Fibroblast of skin of right biceps (primary cell): ENCODE measurements around the gene DCAF11.

Experiments
- DNase-seq: peaks from one replicate; pipeline ENCODE4 v3.0.0-alpha.2; 2013

DCAF11 gene

GRCh38 chr14:24165785-24166184, 51.2 kb downstream of the DCAF11 start:
- no peak for DNase-seq

GRCh38 chr14:24167469-24168114, 53.0 kb downstream of the DCAF11 start:
- DNase-seq: no peak

GRCh38 chr14:24171422-24172260, 57.1 kb downstream of the DCAF11 start, which contains the start of gene REC8:
TSS of gene REC8 (plus strand) at chr14:24172080. CDS start at chr14:24172553, 473 bp downstream.
- DNase-seq: peak; percentile 86

- DNase-seq: no peak
Measured at GRCh38 chr14:24172261-24172860, 57.8 kb downstream of the DCAF11 start.

- DNase-seq: no peak
Measured at GRCh38 chr14:24172871-24173281, 58.3 kb downstream of the DCAF11 start.
